ENCODE measurements around the gene LAMA3.

DNA sequence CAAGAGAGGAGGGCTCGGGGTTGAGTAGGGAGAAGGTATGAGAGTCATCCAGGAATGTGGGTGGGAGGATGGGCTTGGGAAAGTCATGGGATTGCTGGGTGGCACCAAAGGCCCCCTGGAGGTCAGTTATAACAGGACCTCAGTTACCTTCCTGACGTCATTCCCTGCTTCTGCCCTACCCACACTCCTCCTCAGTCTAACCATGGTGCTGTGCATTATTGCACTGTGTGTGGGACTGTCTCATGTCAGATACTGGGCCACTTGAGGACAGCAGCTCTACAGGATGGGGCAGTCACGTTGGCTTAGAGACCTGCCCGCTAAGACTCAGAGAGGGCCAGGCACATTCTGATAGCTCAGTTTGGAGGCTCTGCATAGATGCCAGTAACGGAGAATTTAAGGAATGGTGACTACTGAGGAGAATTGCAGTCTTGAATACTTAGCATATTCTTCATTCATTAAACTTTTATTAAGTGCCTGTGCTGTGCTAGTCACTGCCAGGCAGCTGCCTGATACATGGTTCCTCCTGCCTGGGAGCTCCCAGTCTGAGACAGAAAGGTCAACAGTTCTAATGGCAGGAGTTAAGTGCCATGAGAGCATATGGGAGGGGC lies 90.5 kb downstream of the LAMA3 start:
- no peak for TF ChIP-seq EZH2 (IDR thresholded peaks at IDR 0.05; ENCODE audit: low read length, missing control alignments)
- TF ChIP-seq, protein P1, sequence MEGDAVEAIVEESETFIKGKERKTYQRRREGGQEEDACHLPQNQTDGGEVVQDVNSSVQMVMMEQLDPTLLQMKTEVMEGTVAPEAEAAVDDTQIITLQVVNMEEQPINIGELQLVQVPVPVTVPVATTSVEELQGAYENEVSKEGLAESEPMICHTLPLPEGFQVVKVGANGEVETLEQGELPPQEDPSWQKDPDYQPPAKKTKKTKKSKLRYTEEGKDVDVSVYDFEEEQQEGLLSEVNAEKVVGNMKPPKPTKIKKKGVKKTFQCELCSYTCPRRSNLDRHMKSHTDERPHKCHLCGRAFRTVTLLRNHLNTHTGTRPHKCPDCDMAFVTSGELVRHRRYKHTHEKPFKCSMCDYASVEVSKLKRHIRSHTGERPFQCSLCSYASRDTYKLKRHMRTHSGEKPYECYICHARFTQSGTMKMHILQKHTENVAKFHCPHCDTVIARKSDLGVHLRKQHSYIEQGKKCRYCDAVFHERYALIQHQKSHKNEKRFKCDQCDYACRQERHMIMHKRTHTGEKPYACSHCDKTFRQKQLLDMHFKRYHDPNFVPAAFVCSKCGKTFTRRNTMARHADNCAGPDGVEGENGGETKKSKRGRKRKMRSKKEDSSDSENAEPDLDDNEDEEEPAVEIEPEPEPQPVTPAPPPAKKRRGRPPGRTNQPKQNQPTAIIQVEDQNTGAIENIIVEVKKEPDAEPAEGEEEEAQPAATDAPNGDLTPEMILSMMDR (conservative IDR thresholded peaks at IDR 0.05 in 1 of 2, IDR thresholded peaks at IDR 0.05 in 1 of 2; ENCODE audit: low read depth in 1 of 2, low read length in 2 of 2) = no peak
